SU-DHL-6 (cell line): ENCODE measurements around the gene RIN1.

Source experiments
- EZH2phosphoT487 ChIP-seq: fragments of 200-600 bp; sonication (generic), shearing (Covaris generic); conservative IDR thresholded peaks from 2 replicates; pipeline ENCODE4 v1.6.1; 2018; ENCODE audit warnings: mild to moderate bottlenecking, antibody characterized with exemption, low read length, moderate library complexity, mixed read lengths
- TF ChIP-seq, protein P1 (sequence below): fragments of 200-600 bp; sonication (generic); IDR thresholded peaks from one replicate; pipeline ENCODE4 v1.5.1; 2017; ENCODE audit warnings: antibody characterized with exemption, mild to moderate bottlenecking, low read length, moderate library complexity; ENCODE audit not compliant: insufficient read depth, poor library complexity, severe bottlenecking

DNA sequence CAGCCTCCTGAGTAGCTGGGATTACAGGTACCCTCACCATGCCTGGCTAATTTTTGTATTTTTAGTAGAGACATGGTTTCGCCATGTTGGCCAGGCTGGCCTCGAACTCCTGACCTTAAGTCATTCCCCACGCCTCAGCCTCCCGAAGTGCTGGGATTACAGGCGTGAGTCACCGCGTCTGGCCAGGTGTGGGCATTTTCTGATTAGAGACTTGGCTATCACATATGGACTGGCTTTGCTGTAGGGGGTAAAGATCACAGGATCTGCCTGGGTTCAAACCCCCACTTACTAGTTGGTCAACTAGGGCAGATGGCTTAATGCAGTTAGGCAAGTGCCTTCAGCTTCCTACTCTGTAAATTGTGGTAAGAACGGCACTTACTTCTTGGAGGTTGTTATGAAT is 25.9 kb downstream of the RIN1 start:
- TF ChIP-seq, protein P1, sequence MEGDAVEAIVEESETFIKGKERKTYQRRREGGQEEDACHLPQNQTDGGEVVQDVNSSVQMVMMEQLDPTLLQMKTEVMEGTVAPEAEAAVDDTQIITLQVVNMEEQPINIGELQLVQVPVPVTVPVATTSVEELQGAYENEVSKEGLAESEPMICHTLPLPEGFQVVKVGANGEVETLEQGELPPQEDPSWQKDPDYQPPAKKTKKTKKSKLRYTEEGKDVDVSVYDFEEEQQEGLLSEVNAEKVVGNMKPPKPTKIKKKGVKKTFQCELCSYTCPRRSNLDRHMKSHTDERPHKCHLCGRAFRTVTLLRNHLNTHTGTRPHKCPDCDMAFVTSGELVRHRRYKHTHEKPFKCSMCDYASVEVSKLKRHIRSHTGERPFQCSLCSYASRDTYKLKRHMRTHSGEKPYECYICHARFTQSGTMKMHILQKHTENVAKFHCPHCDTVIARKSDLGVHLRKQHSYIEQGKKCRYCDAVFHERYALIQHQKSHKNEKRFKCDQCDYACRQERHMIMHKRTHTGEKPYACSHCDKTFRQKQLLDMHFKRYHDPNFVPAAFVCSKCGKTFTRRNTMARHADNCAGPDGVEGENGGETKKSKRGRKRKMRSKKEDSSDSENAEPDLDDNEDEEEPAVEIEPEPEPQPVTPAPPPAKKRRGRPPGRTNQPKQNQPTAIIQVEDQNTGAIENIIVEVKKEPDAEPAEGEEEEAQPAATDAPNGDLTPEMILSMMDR = no peak
- TF ChIP-seq EZH2phosphoT487 = no peak
